Right atrium auricular region (tissue), 2 donors: ENCODE measurements around the gene ZNF160. TPM values are rescaled to one million over a fixed set of nuclear protein-coding genes. Genes with fewer than 3 reads are reported as not detected.

Source experiments
- DNase-seq: peaks from one replicate; pipeline ENCODE4 v3.0.0-alpha.2; 2019; ENCODE audit warnings: low spot score
- H3K27ac ChIP-seq, 2 donors: fragments of 200-600 bp; sonication (generic); 1 replicate in 1 of 2; 2 replicates in 1 of 2; pipeline ENCODE4 v1.5.1; 2016 to 2019
- H3K27me3 ChIP-seq, 2 donors: fragments of 200-600 bp; sonication (generic); one replicate each; pipeline versions ENCODE4 v1.5.1 to v1.6.0; 2017 to 2019
- H3K36me3 ChIP-seq: fragments of 200-600 bp; sonication (generic); one replicate; pipeline ENCODE4 v1.5.1; 2016
- H3K4me1 ChIP-seq, 2 donors: fragments of 200-600 bp; sonication (generic); one replicate each; pipeline versions ENCODE4 v1.5.1 to v1.6.0; 2017 to 2019
- H3K4me3 ChIP-seq, 2 donors: fragments of 200-600 bp; sonication (generic); 1 replicate in 1 of 2; 2 replicates in 1 of 2; pipeline ENCODE4 v1.5.1; 2017 to 2019; ENCODE audit warnings: mild to moderate bottlenecking in 1 of 2, moderate library complexity in 1 of 2
- H3K9me3 ChIP-seq, 2 donors: fragments of 200-600 bp; sonication (generic); one replicate each; pipeline ENCODE4 v1.5.1; 2019
- CTCF ChIP-seq, 2 donors: fragments of 200-600 bp; sonication (generic); IDR thresholded peaks; one replicate each; pipeline ENCODE4 v1.5.1; 2019; ENCODE audit warnings: antibody characterized with exemption in 2 of 2
- total RNA-seq, 2 donors: library from RNA; depleted of rRNA; stranded (reverse); fragments of >200 nt; gene quantifications; one replicate each; pipeline ENCODE4 v1.1.0, GENCODE V29; 2016

The ZNF160 gene
- total RNA-seq, 2 donors from 2014 or later = 16.6 to 19.2 TPM

GRCh38 chr19:53068199-53068598 is 35.0 kb downstream of the ZNF160 start:
- DNase-seq = no peak
- H3K4me1 ChIP-seq = no peaks in the 10 kb centered on the region
- peaks cover 13 to 66% of the 10 kb centered on the region in 2 donors for H3K9me3 ChIP-seq
- H3K27me3 ChIP-seq = no peaks in the 10 kb centered on the region
- H3K27ac ChIP-seq = no peak overlapping the region
- TF ChIP-seq CTCF (IDR thresholded peaks at IDR 0.05) = no peak
- peaks cover 73% of the 10 kb centered on the region for H3K36me3 ChIP-seq
- no peak overlapping the region for H3K4me3 ChIP-seq

GRCh38 chr19:53057904-53058580 is 45.2 kb downstream of the ZNF160 start:
- Histone ChIP-seq H3K4me3 (peak overlapping the region; percentile 28 to 41), H3K27me3 (no peaks in the 10 kb centered on the region), H3K4me1 (peaks cover 0 to 10% of the 10 kb centered on the region in 2 donors), H3K36me3 (no peaks in the 10 kb centered on the region), H3K27ac (no peak overlapping the region), H3K9me3 (peaks cover 0 to 9% of the 10 kb centered on the region in 2 donors)
- TF ChIP-seq CTCF (IDR thresholded peaks at IDR 0.05) = no peak
- DNase-seq = no peak

GRCh38 chr19:53055117-53055516 is 48.1 kb downstream of the ZNF160 start:
- no peak for DNase-seq
- no peak overlapping the region for H3K4me3 ChIP-seq
- no peak overlapping the region for H3K27ac ChIP-seq
- H3K27me3 ChIP-seq = no peaks in the 10 kb centered on the region
- no peak for TF ChIP-seq CTCF (IDR thresholded peaks at IDR 0.05)
- peaks cover 0 to 7% of the 10 kb centered on the region in 2 donors for H3K9me3 ChIP-seq
- peaks cover 0 to 10% of the 10 kb centered on the region in 2 donors for H3K4me1 ChIP-seq
- H3K36me3 ChIP-seq = no peaks in the 10 kb centered on the region

- H3K4me3 ChIP-seq = no peak overlapping the region
- H3K27ac ChIP-seq = no peak overlapping the region
- H3K4me1 ChIP-seq = no peaks in the 10 kb centered on the region
- peaks cover 4 to 13% of the 10 kb centered on the region in 2 donors for H3K9me3 ChIP-seq
- H3K27me3 ChIP-seq = no peaks in the 10 kb centered on the region
- no peak for DNase-seq
- no peak for TF ChIP-seq CTCF (IDR thresholded peaks at IDR 0.05)
- no peaks in the 10 kb centered on the region for H3K36me3 ChIP-seq
These were observed 55.8 kb downstream of the ZNF160 start for GRCh38 chr19:53047379-53047778.

- Histone ChIP-seq H3K9me3 (peaks cover 4 to 13% of the 10 kb centered on the region in 2 donors), H3K36me3 (no peaks in the 10 kb centered on the region), H3K4me3 (no peak overlapping the region), H3K4me1 (no peaks in the 10 kb centered on the region), H3K27ac (no peak overlapping the region), H3K27me3 (no peaks in the 10 kb centered on the region)
- DNase-seq = no peak
- TF ChIP-seq CTCF (IDR thresholded peaks at IDR 0.05) = no peak
These were observed 57.7 kb downstream of the ZNF160 start for GRCh38 chr19:53045536-53045935.

GRCh38 chr19:53041366-53041765 is 61.9 kb downstream of the ZNF160 start:
- Histone ChIP-seq H3K4me1 (no peaks in the 10 kb centered on the region), H3K9me3 (peaks cover 5 to 26% of the 10 kb centered on the region in 2 donors), H3K36me3 (no peaks in the 10 kb centered on the region), H3K27ac (no peak overlapping the region), H3K27me3 (no peaks in the 10 kb centered on the region), H3K4me3 (no peak overlapping the region)
- DNase-seq = no peak
- no peak for TF ChIP-seq CTCF (IDR thresholded peaks at IDR 0.05)
